NCI-H1694 treated with DMSO at 0.1 percent for 48 hours (cell line): ENCODE results near the gene ELOB.

Experiments
- DNase-seq: peaks from one replicate; lab custom pipeline; 2025; lab: John Stamatoyannopoulos, UW

The ELOB gene

DNA sequence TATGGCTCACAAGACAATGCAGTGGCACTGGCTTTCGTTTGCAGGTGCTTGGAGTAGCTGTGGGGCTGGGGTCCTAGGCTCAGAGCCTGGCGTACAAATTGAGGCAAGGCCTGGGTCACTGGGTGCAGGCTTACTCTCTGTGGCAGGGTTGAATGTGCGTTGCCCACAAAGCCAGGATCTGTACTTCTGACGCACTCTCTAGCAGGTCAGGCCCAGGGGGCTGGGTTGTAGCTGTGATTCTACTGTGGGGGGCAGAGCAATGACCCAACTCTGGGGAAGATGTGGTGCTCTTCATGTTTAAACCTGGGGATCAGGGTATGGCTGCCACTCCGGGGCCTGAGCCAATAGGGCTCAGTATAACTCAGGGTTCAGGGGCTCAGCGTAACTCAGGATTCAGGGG lies 33.6 kb upstream of the ELOB start:
- no peak for DNase-seq

DNA sequence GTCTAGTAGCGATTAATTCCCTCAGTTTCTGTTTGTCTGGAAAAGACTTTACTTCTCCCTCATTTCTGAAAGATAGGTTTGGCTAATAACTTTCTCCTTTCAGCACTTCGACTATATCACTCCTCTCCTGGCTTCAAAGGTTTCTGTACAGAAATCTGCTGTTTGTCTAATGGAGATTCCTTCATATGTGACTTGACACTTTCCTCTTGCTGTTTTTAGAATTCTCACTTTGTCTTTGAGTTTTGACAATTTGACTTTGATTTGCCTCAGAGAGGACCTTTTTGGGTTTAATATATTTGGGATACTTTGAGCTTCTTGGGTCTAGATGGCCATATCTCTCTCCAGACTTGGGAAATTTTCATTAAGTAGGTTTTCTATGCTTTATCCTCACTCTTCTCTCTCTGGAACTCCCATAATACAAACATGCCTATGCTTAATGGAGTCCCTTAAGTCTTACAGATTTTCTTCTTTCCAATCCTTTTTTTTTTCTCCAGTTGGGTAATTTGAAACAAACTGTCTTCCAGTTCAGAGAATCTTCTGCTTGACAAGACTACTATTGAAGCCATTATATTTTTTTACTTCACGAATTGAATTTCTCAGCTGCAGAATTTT lies 32.2 kb upstream of the ELOB start:
- no peak for DNase-seq

DNA sequence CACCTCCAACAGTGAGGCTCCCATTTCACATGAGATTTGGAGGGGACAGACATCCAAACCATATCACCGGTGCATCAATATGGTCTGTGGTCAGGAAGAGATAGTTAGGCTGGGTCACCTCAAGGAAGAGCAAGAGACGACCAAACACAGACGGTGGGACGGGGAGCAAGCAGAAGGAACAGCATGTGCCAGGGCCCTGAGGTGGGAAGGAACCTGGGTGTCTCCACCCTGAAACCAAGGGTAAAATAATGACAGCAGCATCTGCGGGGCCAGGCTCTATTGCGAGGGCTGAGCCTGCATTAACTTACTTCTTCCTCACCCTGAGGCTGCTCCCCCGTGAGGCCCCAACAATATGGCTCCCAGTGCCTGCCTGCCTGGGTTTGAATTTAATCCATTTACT lies 31.1 kb upstream of the ELOB start:
- DNase-seq, result no peak

DNA sequence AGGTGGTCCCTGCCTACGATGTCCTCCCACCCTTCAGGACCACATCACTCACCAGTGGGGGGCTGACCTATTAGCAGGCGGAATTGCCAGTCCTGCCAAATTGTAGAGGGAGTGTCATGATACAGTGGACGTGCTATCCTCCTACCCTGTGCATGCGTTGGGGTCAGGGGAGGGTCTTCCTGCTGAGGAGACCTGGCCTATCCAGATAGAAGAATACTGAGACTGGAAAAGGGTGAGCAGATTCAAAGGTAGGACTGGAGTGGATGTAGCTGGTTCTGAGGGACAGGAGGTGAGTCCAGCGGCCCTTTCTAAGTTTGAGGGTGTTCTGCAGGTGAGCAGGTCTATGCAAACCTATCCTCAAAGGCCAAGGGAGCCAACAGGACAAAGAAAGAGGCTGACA lies 29.2 kb upstream of the ELOB start:
- DNase-seq, result no peak

DNA sequence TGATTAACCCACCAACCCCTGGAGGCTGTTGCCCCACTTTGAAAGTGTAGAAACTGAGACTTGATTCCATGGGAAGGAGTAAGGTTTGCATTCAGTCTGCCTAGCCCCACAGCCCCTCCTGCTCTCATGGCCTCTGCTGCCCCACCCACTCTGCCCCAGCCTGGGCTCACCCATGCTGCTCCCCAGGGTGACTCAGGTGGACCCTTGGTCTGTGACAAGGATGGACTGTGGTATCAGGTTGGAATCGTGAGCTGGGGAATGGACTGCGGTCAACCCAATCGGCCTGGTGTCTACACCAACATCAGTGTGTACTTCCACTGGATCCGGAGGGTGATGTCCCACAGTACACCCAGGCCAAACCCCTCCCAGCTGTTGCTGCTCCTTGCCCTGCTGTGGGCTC lies 27.6 kb upstream of the ELOB start:
- DNase-seq, result no peak

DNA sequence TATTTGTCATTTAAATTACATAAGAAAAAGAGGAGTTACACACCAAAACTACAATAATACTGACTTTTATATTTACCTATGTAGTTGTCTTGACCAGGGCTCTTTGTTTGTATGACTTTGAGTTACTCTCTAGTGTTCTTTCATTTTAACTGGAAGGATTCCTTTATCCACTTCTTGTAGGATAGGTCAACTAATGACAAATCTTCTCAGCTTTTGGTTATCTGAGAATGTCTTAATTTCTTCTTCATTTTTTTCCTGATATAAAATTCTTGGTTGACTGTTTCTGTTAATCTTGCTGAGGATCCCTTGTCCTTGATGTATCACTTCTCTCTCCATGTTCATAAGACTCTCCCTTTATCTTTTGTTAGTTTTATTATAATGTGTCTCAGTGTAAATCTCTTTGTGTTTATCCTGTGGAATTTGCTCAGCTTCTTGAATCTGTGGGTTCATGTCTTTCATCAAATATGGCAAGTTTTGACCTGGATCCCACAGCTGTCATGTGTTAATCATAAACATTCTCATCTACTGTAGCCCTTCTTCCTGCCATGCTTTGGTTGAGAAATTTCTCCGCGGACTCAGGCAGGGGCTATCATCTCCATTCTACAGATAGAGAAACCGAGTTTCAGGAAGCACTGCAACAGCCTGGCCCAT lies 26.6 kb upstream of the ELOB start:
- no peak for DNase-seq

GRCh38 chr16:2799859-2800226 lies 22.8 kb upstream of the ELOB start:
- peak; percentile 27 for DNase-seq

DNA sequence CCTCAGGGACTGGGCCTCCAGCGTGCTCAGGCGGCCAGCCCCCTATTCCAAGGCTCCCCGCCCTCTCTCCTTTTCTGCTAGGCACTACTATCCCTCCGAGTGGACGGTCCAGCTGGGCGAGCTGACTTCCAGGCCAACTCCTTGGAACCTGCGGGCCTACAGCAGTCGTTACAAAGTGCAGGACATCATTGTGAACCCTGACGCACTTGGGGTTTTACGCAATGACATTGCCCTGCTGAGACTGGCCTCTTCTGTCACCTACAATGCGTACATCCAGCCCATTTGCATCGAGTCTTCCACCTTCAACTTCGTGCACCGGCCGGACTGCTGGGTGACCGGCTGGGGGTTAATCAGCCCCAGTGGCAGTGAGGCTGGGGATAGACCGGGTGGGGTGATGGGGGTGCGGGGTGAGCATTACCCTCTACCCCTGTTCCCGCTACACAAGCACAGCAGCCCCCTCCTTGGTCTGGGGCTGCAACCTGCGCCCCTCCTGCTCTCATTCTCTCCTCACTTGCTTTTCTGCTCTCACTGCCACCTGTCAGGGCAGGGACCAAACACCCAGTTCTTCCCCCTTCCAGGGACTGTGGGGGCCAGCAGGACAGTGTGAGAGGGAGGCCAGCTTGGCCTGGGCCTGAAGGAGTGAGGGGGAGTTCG lies 22.3 kb upstream of the ELOB start:
- no peak for DNase-seq

- no peak for DNase-seq
Observed at GRCh38 chr16:2798723-2799204, 21.7 kb upstream of the ELOB start.

- no peak for DNase-seq
Observed at GRCh38 chr16:2795395-2796143, 18.5 kb upstream of the ELOB start.

DNA sequence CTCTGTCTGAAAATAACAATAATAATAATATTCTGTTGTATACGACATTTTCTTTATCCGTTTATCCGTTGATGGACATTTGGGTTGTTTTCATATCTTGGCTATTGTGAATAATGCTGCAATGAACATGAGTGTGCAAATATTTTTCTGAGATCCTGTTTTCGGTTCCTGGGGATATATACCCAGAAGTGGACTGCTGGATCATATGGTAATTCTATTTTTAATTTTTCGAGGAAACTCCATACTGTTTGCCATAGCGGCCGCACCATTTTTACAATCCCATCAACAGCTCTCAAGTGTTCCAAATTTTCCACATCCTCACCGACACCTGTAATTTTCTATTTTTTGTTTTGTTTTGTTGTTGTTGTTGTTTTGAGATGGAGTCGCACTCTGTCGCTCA lies 15.9 kb upstream of the ELOB start:
- no peak for DNase-seq

DNA sequence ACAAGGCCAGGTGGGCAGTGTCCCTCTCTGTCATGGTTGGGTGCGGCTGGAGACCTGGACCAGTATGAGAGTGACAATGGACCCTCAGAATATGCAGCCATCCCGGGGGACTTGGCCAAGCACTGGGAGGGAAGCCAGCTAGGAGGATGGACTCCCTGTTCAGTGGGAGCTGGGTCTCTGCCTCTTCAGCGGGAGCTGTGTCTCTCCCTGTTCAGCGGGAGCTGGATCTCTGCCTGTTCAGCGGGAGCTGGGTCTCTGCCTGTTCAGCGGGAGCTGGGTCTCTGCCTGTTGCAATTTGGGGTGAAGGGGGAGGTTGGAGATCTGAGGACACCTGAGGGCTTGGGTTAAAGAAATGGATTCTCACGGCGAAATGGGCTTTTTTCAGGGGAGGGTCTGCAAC lies 14.1 kb upstream of the ELOB start:
- no peak for DNase-seq

DNA sequence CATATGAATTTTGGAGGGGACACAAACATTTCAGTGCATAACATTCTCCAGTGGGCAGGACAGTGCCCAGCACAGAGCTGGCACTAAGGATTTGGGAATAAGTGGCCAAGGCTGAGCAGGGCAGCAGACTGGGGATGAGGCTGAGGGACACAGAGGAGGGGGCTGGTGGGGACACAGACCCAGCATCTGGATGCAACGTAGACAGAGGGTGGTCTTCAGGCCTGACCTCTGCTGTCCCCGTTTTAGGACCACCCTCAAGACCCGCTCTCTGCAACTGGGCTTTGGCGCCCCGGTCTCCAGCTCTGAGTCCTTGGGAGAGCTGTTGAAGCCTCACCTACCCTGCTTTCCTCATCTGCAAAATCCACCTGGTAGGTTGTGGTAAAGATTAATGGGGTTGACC lies 13.6 kb upstream of the ELOB start:
- DNase-seq, result no peak

DNA sequence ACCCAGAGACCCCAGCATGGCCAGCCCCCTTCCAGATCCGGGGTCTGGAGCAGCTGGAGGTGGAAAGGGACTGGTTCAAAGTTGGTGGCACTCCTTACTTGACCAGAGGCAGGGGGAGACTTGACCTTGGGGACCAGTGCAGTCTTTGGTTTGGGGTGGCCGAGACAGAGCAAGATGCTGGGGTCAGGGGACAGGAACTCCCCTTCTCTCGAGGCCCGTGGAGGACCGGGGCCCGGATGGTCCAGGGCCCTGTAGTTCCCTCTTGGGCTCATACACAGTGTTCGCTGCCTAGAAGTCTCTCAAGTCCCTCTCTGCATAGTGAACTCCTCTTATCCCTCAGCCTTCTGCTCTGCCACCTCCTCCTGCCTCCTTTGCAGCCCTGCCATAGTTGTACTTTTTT lies 10.9 kb upstream of the ELOB start:
- no peak for DNase-seq

DNA sequence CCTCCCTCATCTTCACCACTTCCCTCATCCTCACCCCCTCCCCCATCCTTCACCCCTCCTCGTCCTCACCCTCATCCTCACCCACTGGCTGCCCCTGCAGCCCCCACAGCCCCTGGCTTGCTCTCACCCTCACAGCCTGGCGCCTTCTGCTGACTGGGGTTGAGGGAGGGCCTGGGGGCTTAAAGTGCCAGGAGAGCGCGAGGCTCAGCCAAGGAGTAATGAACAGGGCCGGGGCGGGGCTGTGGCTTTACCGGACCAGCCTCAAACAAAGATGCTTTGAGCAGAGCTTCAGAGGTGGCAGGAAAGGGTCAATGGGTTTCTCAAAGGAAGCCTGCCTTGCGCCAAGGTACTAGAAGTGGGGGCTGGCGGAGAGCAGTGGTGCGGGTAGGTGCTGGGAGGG lies 10.3 kb upstream of the ELOB start, which contains the start of gene PRSS33:
Gene PRSS33, minus strand, starts transcription at position 155 of the 400 bp plus-strand sequence. CDS start 1,013 bp downstream, outside the sequence.
- no peak for DNase-seq

DNA sequence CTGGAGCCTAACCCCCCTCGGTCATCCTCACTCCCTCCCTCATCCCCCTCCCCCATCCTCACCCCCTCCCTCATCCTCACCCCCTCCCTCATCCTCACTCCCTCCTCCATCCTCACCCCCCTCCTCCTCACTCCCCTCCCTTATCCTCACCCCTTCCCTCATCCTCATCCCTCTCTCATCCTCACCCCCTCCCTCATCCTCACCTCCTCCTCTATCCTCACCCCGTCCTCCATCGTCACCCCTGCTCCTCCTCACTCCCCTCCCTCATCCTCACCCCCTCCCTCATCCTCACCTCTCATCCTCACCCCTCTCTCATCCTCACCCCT lies 9.7 kb upstream of the ELOB start:
- DNase-seq, result no peak

DNA sequence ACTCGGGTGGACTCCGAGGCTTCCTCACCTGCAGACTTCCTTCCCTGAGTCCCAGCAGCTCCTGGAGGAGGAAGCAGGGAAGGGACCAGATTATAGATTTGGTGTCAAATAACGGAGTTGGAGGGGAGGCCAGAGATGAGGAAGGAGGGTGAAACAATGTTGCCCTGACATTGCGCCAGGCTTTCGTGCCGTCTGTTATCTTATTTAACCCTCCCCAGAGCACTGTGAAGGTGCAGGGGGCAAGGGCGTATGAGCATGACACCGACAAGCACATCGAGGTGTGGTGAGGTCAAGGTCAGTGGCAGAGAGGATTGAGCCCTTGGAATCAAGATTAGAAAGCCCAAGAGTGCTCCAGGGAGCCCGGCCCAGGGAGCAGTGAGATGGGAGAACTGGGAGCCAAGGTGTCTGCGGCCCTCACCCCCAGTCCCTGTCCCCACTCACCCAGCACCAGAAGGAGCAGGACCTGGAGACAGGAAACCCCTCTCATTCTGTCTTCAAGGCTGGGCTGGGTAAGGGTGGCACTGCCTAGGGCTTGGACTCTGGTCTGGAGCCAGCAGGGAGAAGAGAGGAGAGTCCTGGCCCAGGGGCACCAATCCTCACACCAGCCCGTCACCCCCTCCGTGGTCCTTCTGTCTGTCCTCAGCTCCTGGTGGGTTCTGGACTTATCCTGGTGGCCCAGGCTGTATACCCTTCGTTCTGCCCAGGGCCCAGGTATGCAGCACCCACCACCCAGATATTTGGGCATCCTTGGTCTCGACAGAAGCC lies 9.2 kb upstream of the ELOB start:
- no peak for DNase-seq

DNA sequence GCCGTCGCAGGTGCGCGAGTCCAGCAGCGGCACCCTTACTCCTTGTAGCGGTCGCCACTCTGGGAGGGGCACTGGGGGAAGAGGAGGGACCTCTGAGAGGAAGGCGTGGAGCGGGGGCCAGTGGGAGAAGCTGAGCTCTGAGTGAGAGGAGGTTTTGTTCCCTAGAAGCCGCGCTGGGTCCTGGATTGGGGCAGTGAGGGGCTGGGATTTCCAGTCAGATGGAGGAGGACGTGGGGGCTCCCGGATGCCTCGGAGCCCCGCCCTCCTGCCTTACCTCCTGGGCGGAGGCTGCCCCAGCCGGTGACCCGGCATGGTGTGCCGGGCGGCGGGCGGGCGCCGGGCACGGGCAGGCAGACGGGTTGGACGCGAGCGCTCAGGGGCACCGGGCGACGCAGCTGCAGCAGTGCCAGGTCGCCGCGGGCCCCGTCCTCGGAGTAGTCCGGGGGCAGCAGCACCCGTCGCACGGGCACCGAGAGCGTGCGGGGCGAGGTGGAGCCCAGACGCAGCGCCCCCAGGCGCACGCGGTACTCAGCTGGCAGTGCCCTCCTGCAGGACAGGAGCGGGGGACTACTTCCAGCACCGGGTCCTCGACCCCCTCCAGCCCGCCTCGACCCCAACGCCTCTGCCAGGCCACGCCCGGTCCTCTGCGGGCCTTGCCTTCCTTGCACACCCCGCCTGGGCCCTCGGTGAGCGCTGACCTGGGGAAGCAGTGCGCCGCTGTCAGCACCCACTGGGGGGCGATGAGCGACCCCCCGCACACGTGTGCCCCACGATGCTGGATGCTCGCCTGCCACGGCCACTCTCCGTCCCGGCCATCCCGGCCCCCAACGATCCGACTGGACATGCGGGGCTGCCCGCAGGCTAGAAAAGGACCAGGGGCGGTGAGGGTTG lies 8.3 kb upstream of the ELOB start:
- no peak for DNase-seq

DNA sequence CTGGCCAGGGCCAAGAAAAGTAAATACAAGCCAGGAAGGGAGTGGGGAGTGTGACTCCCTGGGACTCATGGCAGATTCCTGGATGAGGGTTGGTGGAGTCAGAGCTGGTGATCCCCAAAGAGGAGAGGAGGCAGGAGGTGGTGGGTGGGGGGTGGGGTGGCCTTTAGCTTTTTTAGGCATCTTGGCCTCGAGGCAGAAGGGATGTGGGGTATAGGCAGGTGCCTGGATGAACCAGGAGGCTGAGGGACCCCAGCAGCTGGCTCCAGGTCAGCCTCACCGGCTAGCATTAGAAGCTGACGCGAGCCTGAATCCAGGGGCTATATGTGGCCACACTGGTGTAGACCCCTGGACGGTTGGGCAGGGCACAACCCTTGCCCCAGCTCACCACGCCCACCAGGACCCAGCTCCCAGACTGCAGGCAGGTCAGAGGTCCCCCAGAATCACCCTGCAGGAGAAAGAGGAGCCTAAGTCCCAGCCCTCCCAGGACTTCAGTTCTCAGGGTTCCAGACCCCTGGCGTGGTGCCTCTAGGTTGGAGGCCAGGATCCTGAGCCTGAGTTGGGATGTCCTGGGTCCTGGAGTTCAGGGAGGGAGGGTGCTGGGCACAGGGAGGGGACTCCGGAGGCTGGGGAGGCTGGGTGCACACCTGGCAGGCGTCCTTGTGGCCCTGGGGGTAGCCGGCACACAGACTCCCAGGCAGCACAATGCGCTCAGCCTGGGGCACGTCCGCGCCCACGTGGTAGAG lies 7.4 kb upstream of the ELOB start:
- no peak for DNase-seq

DNA sequence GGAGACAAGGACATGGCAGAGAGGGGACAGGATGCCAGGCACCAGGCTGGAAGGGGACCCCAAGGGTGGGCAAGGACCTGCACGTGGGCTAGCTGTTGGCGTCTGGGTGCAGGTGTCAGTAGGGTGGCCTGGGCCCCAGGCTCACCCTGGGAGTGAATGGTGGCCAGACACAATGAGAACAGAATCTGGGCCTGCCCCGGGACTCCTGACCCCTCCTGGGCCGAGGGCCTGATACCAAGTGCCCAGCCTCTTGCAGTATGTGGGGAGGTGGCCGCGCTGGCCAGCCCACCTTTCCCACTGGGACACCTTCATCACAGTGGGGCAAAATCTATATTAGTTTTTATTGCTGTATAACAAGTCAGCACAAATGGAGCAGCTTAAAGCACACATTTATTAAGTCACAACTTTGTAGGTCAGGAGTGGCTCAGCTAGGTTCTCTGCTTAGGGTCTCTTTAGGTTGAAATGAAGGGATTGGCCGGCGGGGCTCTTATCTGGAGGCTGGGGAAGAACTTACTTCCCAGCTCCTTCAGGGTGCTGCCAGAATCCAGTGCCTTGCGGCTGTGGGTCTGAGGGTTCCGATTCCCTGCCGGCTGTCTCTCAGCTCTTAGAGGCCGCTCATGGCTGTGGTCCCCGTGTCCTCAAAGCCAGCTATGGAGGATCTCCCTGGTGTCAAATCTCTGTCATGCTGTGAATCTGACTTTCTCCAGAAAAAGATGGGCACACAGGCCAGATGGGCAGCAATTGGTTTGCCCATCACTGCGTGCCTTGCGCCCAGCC lies 6.7 kb upstream of the ELOB start:
- no peak for DNase-seq
